22Rv1 (cell line): ENCODE data around the gene CLCA2.

Experiments
- H3K27ac ChIP-seq: fragments of 450-650 bp; 2 replicates; pipeline ENCODE4 v1.5.1; 2017
- ZFX ChIP-seq: fragments of 450-650 bp; IDR thresholded peaks from 2 replicates; pipeline ENCODE4 v1.6.1; 2017; ENCODE audit warnings: antibody characterized with exemption, borderline replicate concordance
- TF ChIP-seq, protein P1 (sequence below): fragments of 450-650 bp; IDR thresholded peaks from 2 replicates; pipeline ENCODE4 v1.5.1; 2017; ENCODE audit warnings: mild to moderate bottlenecking

Gene CLCA2

DNA sequence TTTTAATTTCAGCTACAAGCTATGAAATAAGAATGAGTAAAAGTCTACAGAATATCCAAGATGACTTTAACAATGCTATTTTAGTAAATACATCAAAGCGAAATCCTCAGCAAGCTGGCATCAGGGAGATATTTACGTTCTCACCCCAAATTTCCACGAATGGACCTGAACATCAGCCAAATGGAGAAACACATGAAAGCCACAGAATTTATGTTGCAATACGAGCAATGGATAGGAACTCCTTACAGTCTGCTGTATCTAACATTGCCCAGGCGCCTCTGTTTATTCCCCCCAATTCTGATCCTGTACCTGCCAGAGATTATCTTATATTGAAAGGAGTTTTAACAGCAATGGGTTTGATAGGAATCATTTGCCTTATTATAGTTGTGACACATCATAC is 31.1 kb downstream of the CLCA2 start:
- no peak overlapping the region for H3K27ac ChIP-seq
- no peak for TF ChIP-seq ZFX
- TF ChIP-seq, protein P1, sequence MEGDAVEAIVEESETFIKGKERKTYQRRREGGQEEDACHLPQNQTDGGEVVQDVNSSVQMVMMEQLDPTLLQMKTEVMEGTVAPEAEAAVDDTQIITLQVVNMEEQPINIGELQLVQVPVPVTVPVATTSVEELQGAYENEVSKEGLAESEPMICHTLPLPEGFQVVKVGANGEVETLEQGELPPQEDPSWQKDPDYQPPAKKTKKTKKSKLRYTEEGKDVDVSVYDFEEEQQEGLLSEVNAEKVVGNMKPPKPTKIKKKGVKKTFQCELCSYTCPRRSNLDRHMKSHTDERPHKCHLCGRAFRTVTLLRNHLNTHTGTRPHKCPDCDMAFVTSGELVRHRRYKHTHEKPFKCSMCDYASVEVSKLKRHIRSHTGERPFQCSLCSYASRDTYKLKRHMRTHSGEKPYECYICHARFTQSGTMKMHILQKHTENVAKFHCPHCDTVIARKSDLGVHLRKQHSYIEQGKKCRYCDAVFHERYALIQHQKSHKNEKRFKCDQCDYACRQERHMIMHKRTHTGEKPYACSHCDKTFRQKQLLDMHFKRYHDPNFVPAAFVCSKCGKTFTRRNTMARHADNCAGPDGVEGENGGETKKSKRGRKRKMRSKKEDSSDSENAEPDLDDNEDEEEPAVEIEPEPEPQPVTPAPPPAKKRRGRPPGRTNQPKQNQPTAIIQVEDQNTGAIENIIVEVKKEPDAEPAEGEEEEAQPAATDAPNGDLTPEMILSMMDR, result no peak

DNA sequence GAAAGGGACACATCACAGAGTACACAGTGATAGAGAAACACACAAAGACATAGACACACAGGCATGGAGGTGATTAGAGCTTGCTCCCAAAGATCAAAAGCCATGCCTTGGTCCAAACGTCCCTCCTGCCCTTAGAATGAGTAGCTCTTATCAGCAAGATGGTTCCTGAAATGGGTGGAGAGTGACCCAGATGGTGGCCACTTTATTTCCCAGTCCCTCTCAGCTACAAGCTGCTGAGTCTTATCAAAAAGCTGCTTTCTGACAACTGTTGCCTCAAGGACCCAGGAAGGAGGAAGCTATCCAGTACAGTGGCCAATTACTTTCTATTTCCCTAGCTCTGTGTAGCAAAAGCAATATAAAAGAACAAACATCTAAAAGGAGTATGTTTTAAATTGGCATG is 37.0 kb downstream of the CLCA2 start:
- TF ChIP-seq ZFX, result no peak
- TF ChIP-seq, protein P1, result no peak
- no peak overlapping the region for H3K27ac ChIP-seq

DNA sequence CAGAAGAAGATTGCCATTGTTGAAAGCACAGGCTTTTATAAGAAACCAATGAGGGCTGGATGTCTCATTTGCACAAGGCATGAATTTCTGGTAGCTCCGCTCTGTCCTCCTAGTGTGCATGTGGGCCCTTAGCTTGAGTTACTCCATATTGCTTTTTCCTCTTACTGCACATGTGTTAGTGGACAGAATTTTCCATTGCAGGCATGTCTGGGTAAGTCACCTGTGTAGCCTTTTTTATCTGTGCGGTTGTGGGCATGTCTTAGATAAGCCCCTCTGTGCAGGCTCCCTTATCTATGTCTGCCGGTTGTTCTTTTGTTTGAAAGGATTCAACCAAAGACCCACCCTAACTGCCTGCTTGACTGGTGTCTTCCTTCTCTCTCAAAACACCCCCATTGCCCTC is 37.5 kb downstream of the CLCA2 start:
- no peak overlapping the region for H3K27ac ChIP-seq

DNA sequence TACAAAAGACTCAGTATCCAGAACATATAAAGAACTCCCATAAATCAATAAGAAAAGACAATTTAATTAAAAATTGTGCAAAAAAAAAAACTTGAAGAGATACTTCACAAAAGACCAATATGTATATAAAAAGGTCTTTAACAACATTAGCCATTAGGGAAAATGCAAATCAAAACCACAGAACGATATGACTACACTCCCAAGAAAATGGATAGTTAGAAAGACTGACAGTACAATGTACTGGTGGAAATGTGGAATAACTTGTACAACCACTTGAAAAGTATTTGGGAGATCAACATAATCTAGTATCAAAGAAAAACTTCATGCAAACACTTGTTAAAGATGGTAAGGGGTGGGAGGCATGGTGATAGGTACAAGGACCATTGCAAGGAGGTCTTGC is 40.8 kb downstream of the CLCA2 start:
- no peak for TF ChIP-seq ZFX

More for the DNA sequence above, 37.5 kb downstream of the CLCA2 start:
- no peak for TF ChIP-seq ZFX
- TF ChIP-seq, protein P1, result no peak

DNA sequence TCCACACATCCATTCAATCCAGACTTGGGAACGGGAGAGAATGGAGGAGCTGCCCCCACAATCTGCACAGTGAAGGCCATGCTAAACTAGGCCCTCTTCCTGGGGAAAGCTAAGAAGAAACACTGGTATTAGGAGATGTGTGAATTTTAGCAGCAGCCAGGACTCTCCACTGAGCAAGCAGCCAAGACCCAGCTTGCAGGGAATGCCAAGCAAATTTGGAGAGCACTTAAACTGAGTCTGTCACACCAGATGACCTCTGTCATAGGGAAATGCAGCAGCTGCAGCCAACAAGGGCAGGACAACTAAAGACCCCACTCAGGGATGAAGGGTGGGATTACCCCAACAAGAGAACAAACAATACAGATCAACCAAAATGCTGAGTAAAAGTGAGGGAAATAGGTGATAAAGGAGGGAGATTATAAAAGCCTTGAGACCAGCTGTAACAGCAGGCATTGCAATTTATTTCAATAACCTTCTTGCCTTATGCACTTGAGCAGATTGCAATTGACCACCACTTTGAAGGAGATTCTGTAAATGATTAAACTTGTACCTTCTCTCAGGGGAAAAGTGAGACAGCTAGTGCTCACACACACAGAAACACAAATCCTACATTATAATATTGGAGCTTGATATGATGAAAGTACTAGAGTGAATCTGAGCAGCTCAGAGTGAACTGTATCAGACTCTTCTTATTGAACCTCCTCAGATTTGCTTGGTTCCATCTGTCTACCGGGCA is 42.3 kb downstream of the CLCA2 start:
- TF ChIP-seq, protein P1, result no peak
- no peak for TF ChIP-seq ZFX
- no peak overlapping the region for H3K27ac ChIP-seq

More for the DNA sequence above, 40.8 kb downstream of the CLCA2 start:
- no peak overlapping the region for H3K27ac ChIP-seq

DNA sequence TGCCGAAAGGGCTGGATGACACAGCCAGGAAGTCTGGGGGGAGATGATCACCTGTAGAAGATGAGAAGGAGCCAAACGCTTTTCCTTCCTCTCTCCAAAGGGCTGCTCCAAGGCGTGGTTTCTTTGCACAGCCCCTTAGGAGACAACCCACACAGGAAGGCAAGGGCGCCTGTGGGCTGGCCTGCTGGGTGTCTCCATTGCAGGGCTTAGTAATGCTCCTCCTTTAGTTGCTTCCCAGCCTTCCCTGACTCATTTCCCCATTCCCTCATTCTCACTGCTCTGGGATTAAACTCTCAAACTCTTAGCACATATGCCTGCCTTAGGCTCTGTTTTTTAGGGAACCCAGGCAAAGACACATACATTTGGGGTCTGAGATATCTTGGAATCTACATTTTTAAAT is 43.0 kb downstream of the CLCA2 start:
- TF ChIP-seq ZFX, result no peak
- TF ChIP-seq, protein P1, result no peak

DNA sequence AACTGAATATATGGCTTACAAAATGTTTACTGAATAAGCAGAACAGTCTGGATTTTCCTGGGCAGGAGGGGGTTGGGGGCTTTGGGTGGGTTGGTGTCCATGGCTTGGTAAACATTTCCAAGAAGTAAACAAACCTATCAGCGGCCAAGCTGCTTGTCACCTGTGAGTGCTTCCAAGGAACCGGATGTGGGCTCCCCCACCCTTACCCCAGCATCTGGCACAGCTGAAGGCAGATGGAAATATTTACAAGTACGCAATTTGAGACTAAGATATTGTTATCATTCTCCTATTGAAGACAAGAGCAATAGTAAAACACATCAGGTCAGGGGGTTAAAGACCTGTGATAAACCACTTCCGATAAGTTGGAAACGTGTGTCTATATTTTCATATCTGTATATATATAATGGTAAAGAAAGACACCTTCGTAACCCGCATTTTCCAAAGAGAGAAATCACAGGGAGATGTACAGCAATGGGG is 44.6 kb downstream of the CLCA2 start, which contains the start of gene CLCA1:
TSS of gene CLCA1 (plus strand) at position 427 of the 477 bp plus-strand sequence. CDS start at position 472, 45 bp downstream.
- no peak within 1 kb of the TSS for H3K27ac ChIP-seq
- TF ChIP-seq, protein P1, result no peak
- TF ChIP-seq ZFX, result no peak

More for the DNA sequence above, 43.0 kb downstream of the CLCA2 start:
- H3K27ac ChIP-seq, result no peak overlapping the region
